Trophoblast cell (in vitro differentiated cells and primary cell): ENCODE results near the gene IKZF3.

Experiments used
- DNase-seq, 2 donors: peaks; one replicate each; pipeline ENCODE4 v3.0.0-alpha.2; 2016
- H2AFZ ChIP-seq: 2 replicates; pipeline ENCODE4 v1.6.1; 2013; ENCODE audit warnings: low read length, moderate library complexity, mild to moderate bottlenecking; ENCODE audit not compliant: insufficient read depth, poor library complexity
- H2AK5ac ChIP-seq: 2 replicates; pipeline ENCODE4 v1.6.1; 2013; ENCODE audit warnings: mild to moderate bottlenecking, low read length
- H2BK120ac ChIP-seq: 2 replicates; pipeline ENCODE4 v1.6.1; 2013; ENCODE audit warnings: low read length, mild to moderate bottlenecking, moderate library complexity; ENCODE audit not compliant: insufficient read depth, poor library complexity
- H2BK12ac ChIP-seq: 2 replicates; pipeline ENCODE4 v1.6.1; 2013; ENCODE audit warnings: mild to moderate bottlenecking, low read length, moderate library complexity
- H2BK5ac ChIP-seq: 2 replicates; pipeline ENCODE4 v1.6.1; 2013; ENCODE audit warnings: low read length, low read depth, moderate library complexity, mild to moderate bottlenecking; ENCODE audit not compliant: poor library complexity
- H3K14ac ChIP-seq: 2 replicates; pipeline ENCODE4 v1.6.1; 2013; ENCODE audit warnings: mild to moderate bottlenecking, low read length
- H3K18ac ChIP-seq: 2 replicates; pipeline ENCODE4 v1.6.1; 2013; ENCODE audit warnings: mild to moderate bottlenecking, low read length
- H3K23ac ChIP-seq: 2 replicates; pipeline ENCODE4 v1.6.1; 2013; ENCODE audit warnings: low read length
- H3K27ac ChIP-seq: 2 replicates; pipeline ENCODE4 v1.5.1; 2013; ENCODE audit warnings: low read depth, mild to moderate bottlenecking, inconsistent platforms, low read length, moderate library complexity
- H3K27me3 ChIP-seq: 2 replicates; pipeline ENCODE4 v1.6.1; 2013; ENCODE audit warnings: inconsistent platforms, mild to moderate bottlenecking, low read length, moderate library complexity; ENCODE audit not compliant: insufficient read depth
- H3K36me3 ChIP-seq, 2 experiments: 1 replicate in 1 of 2; 2 replicates in 1 of 2; pipeline ENCODE4 v1.6.1; 2013; ENCODE audit warnings: low read length in 2 of 2, mild to moderate bottlenecking in 2 of 2, moderate library complexity in 1 of 2; ENCODE audit not compliant: insufficient read depth in 2 of 2, control insufficient read depth in 1 of 2
- H3K4ac ChIP-seq: 2 replicates; pipeline ENCODE4 v1.6.1; 2013; ENCODE audit warnings: low read depth, mild to moderate bottlenecking, low read length, moderate library complexity
- H3K4me1 ChIP-seq, 2 experiments: 1 replicate in 1 of 2; 2 replicates in 1 of 2; pipeline ENCODE4 v1.6.1; 2013; ENCODE audit warnings: low read length in 2 of 2, mild to moderate bottlenecking in 2 of 2, moderate library complexity in 1 of 2; ENCODE audit not compliant: insufficient read depth in 2 of 2, control insufficient read depth in 1 of 2
- H3K4me2 ChIP-seq: 2 replicates; pipeline ENCODE4 v1.6.1; 2013; ENCODE audit warnings: inconsistent platforms, mild to moderate bottlenecking, low read length, moderate library complexity
- H3K4me3 ChIP-seq: 2 replicates; pipeline ENCODE4 v1.5.1; 2013; ENCODE audit warnings: mild to moderate bottlenecking, low read depth, low read length, inconsistent platforms
- H3K79me1 ChIP-seq: one replicate; pipeline ENCODE4 v1.6.1; 2013; ENCODE audit warnings: low read length
- H3K79me2 ChIP-seq: 2 replicates; pipeline ENCODE4 v1.6.1; 2013; ENCODE audit warnings: low read length, mild to moderate bottlenecking; ENCODE audit not compliant: control insufficient read depth, insufficient read depth, poor library complexity
- H3K9ac ChIP-seq: 2 replicates; pipeline ENCODE4 v1.6.1; 2013; ENCODE audit warnings: mild to moderate bottlenecking, low read length
- H3K9me3 ChIP-seq: 2 replicates; pipeline ENCODE4 v1.6.1; 2013; ENCODE audit warnings: low read depth, mild to moderate bottlenecking, control low read depth, inconsistent platforms, low read length; ENCODE audit not compliant: insufficient read depth
- H4K12ac ChIP-seq: 2 replicates; pipeline ENCODE4 v1.6.1; 2013; ENCODE audit warnings: low read depth, mild to moderate bottlenecking, low read length, moderate library complexity
- H4K8ac ChIP-seq: 2 replicates; pipeline ENCODE4 v1.6.1; 2013; ENCODE audit warnings: low read depth, mild to moderate bottlenecking, low read length, moderate library complexity
- H4K91ac ChIP-seq: one replicate; pipeline ENCODE4 v1.6.1; 2013; ENCODE audit warnings: low read depth, mild to moderate bottlenecking, low read length, moderate library complexity
- WGBS: extraction: QIAGEN DNeasy Blood & Tissue Kit; methylation state at CpG from one replicate; pipeline ENCODE4 v1.1.7; 2013; ENCODE audit warnings: missing lambda C conversion rate; ENCODE audit not compliant: insufficient read length, insufficient coverage; ENCODE audit errors: extremely low coverage; 5-methylcytosine and 5-hydroxymethylcytosine counted together

Gene IKZF3

GRCh38 chr17:39757931-39758873, 105.9 kb downstream of the IKZF3 start:
- Histone ChIP-seq H2BK5ac (no peak overlapping the region), H3K27me3 (no peaks in the 10 kb centered on the region), H3K4me1 (peaks cover 0 to 8% of the 10 kb centered on the region in 2 experiments), H2AK5ac (no peak overlapping the region), H3K79me1 (peaks cover 10% of the 10 kb centered on the region), H3K27ac (no peak overlapping the region), H4K91ac (no peak overlapping the region), H4K8ac (no peak overlapping the region), H3K79me2 (peaks cover 8% of the 10 kb centered on the region), H3K36me3 (no peaks in the 10 kb centered on the region), H3K14ac (no peak overlapping the region), H3K18ac (no peak overlapping the region), H3K4me3 (no peak overlapping the region), H2AFZ (no peak overlapping the region), H2BK12ac (no peak overlapping the region), H3K23ac (no peak overlapping the region), H3K4ac (no peak overlapping the region), H3K9me3 (peaks cover 2% of the 10 kb centered on the region), H2BK120ac (no peak overlapping the region), H4K12ac (no peak overlapping the region), H3K4me2 (no peak overlapping the region), H3K9ac (no peak overlapping the region)
- no peak for DNase-seq
- WGBS: no CpG with 5 or more reads among the region's 12 CpGs

DNA sequence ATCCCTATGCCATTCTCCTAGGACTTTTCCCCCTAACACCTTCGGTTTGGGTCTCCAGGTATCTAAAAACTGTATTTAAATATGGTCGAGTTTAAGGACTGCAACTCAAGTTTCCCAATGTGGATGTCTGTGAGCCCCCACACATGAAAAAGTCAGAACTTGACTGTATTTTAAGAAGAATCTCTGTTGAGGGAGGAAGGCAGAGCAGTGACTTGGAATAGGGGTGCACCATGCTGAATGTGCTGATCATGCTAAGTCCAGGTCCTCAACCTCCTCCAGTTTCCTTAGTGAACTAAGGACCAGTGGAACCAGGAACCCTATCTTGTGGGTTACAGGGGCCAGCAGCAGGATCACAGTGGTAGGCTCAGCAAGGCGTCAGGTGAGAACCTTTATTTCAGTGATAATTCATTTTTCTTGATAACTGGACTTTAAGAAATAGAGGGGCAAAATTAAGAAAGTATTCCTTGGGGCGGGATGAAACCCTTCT, 106.9 kb downstream of the IKZF3 start:
- Histone ChIP-seq H3K9ac (no peak overlapping the region), H3K36me3 (no peaks in the 10 kb centered on the region), H4K8ac (no peak overlapping the region), H3K23ac (no peak overlapping the region), H2AK5ac (no peak overlapping the region), H2AFZ (no peak overlapping the region), H2BK120ac (no peak overlapping the region), H4K12ac (no peak overlapping the region), H3K4me3 (no peak overlapping the region), H3K9me3 (peaks cover 4% of the 10 kb centered on the region), H2BK5ac (no peak overlapping the region), H3K14ac (no peak overlapping the region), H3K4ac (no peak overlapping the region), H4K91ac (no peak overlapping the region), H3K79me1 (peaks cover 10% of the 10 kb centered on the region), H3K4me2 (no peak overlapping the region), H3K27ac (no peak overlapping the region), H3K4me1 (peaks cover 0 to 8% of the 10 kb centered on the region in 2 experiments), H2BK12ac (no peak overlapping the region), H3K27me3 (no peaks in the 10 kb centered on the region), H3K18ac (no peak overlapping the region), H3K79me2 (peaks cover 8% of the 10 kb centered on the region)
- no peak for DNase-seq
- WGBS: no CpG with 5 or more reads among the region's 4 CpGs

GRCh38 chr17:39756380-39757079, 107.6 kb downstream of the IKZF3 start:
- Histone ChIP-seq H2BK120ac (no peak overlapping the region), H3K27me3 (no peaks in the 10 kb centered on the region), H3K9ac (no peak overlapping the region), H4K12ac (no peak overlapping the region), H3K4me1 (peaks cover 0 to 8% of the 10 kb centered on the region in 2 experiments), H3K18ac (no peak overlapping the region), H3K4me2 (no peak overlapping the region), H3K9me3 (peaks cover 4% of the 10 kb centered on the region), H3K23ac (no peak overlapping the region), H3K79me1 (peaks cover 10% of the 10 kb centered on the region), H2BK12ac (no peak overlapping the region), H3K27ac (no peak overlapping the region), H3K14ac (no peak overlapping the region), H3K79me2 (peaks cover 8% of the 10 kb centered on the region), H4K8ac (no peak overlapping the region), H3K4me3 (no peak overlapping the region), H2AK5ac (no peak overlapping the region), H2BK5ac (no peak overlapping the region), H3K4ac (no peak overlapping the region), H3K36me3 (no peaks in the 10 kb centered on the region), H4K91ac (no peak overlapping the region), H2AFZ (no peak overlapping the region)
- WGBS: no CpG with 5 or more reads among the region's 7 CpGs
- DNase-seq: no peak

- Histone ChIP-seq H3K4me2 (no peak overlapping the region), H3K27me3 (no peaks in the 10 kb centered on the region), H3K23ac (no peak overlapping the region), H3K79me2 (peaks cover 8% of the 10 kb centered on the region), H2AK5ac (no peak overlapping the region), H4K8ac (no peak overlapping the region), H3K4ac (no peak overlapping the region), H3K4me1 (peaks cover 0 to 8% of the 10 kb centered on the region in 2 experiments), H2AFZ (no peak overlapping the region), H2BK120ac (no peak overlapping the region), H2BK12ac (no peak overlapping the region), H3K27ac (no peak overlapping the region), H4K91ac (no peak overlapping the region), H3K4me3 (no peak overlapping the region), H3K36me3 (no peaks in the 10 kb centered on the region), H3K18ac (no peak overlapping the region), H3K14ac (no peak overlapping the region), H3K79me1 (peaks cover 10% of the 10 kb centered on the region), H3K9me3 (peaks cover 4% of the 10 kb centered on the region), H3K9ac (no peak overlapping the region), H4K12ac (no peak overlapping the region), H2BK5ac (no peak overlapping the region)
- no CpG with 5 or more reads among the region's 18 CpGs for WGBS
- no peak for DNase-seq
Measured at GRCh38 chr17:39755554-39756379, 108.3 kb downstream of the IKZF3 start.
